Upper lobe of left lung (tissue), 4 donors: Measurements from ENCODE around the gene CACNG7.

ENCODE experiments used
- EP300 ChIP-seq, 4 donors: sonication (generic); formaldehyde crosslinking; IDR thresholded peaks; one replicate each; pipeline ENCODE4 v1.5.1; 2017; ENCODE audit warnings: antibody characterized with exemption in 4 of 4, control low read depth in 2 of 4
- POLR2A ChIP-seq, 4 donors: fragments of 450-650 bp; IDR thresholded peaks; one replicate each; pipeline ENCODE4 v1.5.1; 2016 to 2017; ENCODE audit warnings: antibody characterized with exemption in 4 of 4, mild to moderate bottlenecking in 2 of 4
- TF ChIP-seq, protein P1 (sequence below), 6 experiments: fragments of 450-650 bp in 4 of 6; fragments of 200-600 bp in 2 of 6; sonication (generic) in 2 of 6; IDR thresholded peaks; one replicate each; pipeline ENCODE4 v1.5.1; 2016 to 2019; ENCODE audit warnings: antibody characterized with exemption in 6 of 6

DNA sequence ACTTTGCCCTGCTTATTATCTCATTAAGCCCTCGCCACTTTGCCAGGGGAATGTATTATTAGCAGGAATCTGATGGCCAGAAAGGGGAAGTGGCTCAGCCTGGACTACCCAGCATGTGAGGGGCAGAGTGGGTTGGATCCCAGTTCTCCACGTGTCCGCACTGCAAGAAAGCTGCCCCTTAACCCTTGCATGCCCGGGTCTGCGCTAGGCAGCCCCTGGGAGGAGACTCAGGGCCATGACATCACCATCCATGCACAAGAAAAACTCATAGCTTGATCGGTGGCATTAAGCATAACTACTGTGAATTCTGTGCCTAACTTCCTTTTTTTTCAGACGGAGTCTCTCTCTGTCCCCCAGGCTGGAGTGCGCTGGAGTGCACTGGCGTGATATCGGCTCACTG, 62.6 kb downstream of the CACNG7 start:
- TF ChIP-seq POLR2A (IDR thresholded peaks at IDR 0.05) (no peak), EP300 (IDR thresholded peaks at IDR 0.05) (no peak)
- TF ChIP-seq, protein P1, sequence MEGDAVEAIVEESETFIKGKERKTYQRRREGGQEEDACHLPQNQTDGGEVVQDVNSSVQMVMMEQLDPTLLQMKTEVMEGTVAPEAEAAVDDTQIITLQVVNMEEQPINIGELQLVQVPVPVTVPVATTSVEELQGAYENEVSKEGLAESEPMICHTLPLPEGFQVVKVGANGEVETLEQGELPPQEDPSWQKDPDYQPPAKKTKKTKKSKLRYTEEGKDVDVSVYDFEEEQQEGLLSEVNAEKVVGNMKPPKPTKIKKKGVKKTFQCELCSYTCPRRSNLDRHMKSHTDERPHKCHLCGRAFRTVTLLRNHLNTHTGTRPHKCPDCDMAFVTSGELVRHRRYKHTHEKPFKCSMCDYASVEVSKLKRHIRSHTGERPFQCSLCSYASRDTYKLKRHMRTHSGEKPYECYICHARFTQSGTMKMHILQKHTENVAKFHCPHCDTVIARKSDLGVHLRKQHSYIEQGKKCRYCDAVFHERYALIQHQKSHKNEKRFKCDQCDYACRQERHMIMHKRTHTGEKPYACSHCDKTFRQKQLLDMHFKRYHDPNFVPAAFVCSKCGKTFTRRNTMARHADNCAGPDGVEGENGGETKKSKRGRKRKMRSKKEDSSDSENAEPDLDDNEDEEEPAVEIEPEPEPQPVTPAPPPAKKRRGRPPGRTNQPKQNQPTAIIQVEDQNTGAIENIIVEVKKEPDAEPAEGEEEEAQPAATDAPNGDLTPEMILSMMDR (IDR thresholded peaks at IDR 0.05), result no peak
